Islet of Langerhans (tissue), 1 donor: ENCODE measurements around the gene NOVA1.

Source experiments
- FAIRE-seq: peaks from one replicate; lab custom pipeline; 2011; peaks lifted over from hg19 to GRCh38; lab: Jason Lieb, UNC

NOVA1 gene

GRCh38 chr14:26593357-26593756 lies 4.5 kb downstream of the NOVA1 start:
- peak; percentile 33 for FAIRE-seq

GRCh38 chr14:26589925-26590324 lies 7.9 kb downstream of the NOVA1 start:
- FAIRE-seq = peak; percentile 33

- FAIRE-seq = no peak
Observed at GRCh38 chr14:26577711-26578110, 20.1 kb downstream of the NOVA1 start.

- FAIRE-seq = no peak
Observed at GRCh38 chr14:26554069-26554772, 43.6 kb downstream of the NOVA1 start.

GRCh38 chr14:26549571-26549970 lies 48.3 kb downstream of the NOVA1 start:
- FAIRE-seq = no peak

- FAIRE-seq = no peak
Observed at GRCh38 chr14:26548406-26548805, 49.4 kb downstream of the NOVA1 start.

GRCh38 chr14:26538176-26538575 lies 59.7 kb downstream of the NOVA1 start:
- peak; percentile 49 for FAIRE-seq

GRCh38 chr14:26531894-26532293 lies 65.9 kb downstream of the NOVA1 start:
- no peak for FAIRE-seq

- no peak for FAIRE-seq
Observed at GRCh38 chr14:26528415-26529182, 69.2 kb downstream of the NOVA1 start.

GRCh38 chr14:26527095-26527494 lies 70.7 kb downstream of the NOVA1 start:
- no peak for FAIRE-seq

- no peak for FAIRE-seq
Observed at GRCh38 chr14:26526137-26526536, 71.7 kb downstream of the NOVA1 start.

- no peak for FAIRE-seq
Observed at GRCh38 chr14:26525085-26525484, 72.7 kb downstream of the NOVA1 start.

GRCh38 chr14:26522967-26523366 lies 74.9 kb downstream of the NOVA1 start:
- FAIRE-seq = no peak

- no peak for FAIRE-seq
Observed at GRCh38 chr14:26517771-26518170, 80.1 kb downstream of the NOVA1 start.

- FAIRE-seq = no peak
Observed at GRCh38 chr14:26500028-26500427, 97.8 kb downstream of the NOVA1 start.

GRCh38 chr14:26499546-26499945 lies 98.3 kb downstream of the NOVA1 start:
- FAIRE-seq = no peak

- FAIRE-seq = no peak
Observed at GRCh38 chr14:26486922-26487321, 110.9 kb downstream of the NOVA1 start.

- no peak for FAIRE-seq
Observed at GRCh38 chr14:26484562-26484961, 113.3 kb downstream of the NOVA1 start.

GRCh38 chr14:26478967-26479366 lies 118.9 kb downstream of the NOVA1 start:
- no peak for FAIRE-seq

GRCh38 chr14:26466862-26467261 lies 131.0 kb downstream of the NOVA1 start:
- no peak for FAIRE-seq

- FAIRE-seq = no peak
Observed at GRCh38 chr14:26463136-26463535, 134.7 kb downstream of the NOVA1 start.

- FAIRE-seq = no peak
Observed at GRCh38 chr14:26454105-26454504, 143.7 kb downstream of the NOVA1 start.

GRCh38 chr14:26448181-26448855 lies 149.5 kb downstream of the NOVA1 start:
- FAIRE-seq = no peak
